SK-N-SH (cell line): Measurements from ENCODE around the gene DRC3. TPM values are rescaled to one million over a fixed set of nuclear protein-coding genes. Genes with fewer than 3 reads are reported as not detected.

Source experiments
- CTCF ChIA-PET: fragments of 300-600, 350-600 bp; formaldehyde crosslinking; extraction: SDS; loops from one replicate; lab custom pipeline; 2021; lab: Yijun Ruan, JAX
- POLR2A ChIA-PET: fragments of 350-600 bp; sonication (Branson Sonifier 250); formaldehyde crosslinking; extraction: SDS; loops from one replicate; lab custom pipeline; 2020; ENCODE audit warnings: antibody characterized with exemption, inconsistent platforms; lab: Yijun Ruan, JAX
- DNase-seq: peaks from one replicate; pipeline ENCODE4 v3.0.0; 2012
- H2AFZ ChIP-seq: fragments of 200-600 bp; sonication (generic); 2 replicates; pipeline ENCODE4 v1.8.1; 2016; ENCODE audit warnings: antibody characterized with exemption, mild to moderate bottlenecking, low read depth
- H3F3A ChIP-seq: fragments of 200-600 bp; sonication (generic); replicated peaks from 2 replicates; pipeline ENCODE3; 2016; ENCODE audit warnings: antibody characterized with exemption, mild to moderate bottlenecking; ENCODE audit not compliant: insufficient read depth
- H3K27ac ChIP-seq, 2 experiments: fragments of 200-500 bp in 1 of 2; fragments of 200-600 bp in 1 of 2; sonication (Bioruptor generic) in 1 of 2; sonication (generic), shearing (Covaris generic) in 1 of 2; 2 replicates each; pipeline versions ENCODE4 v1.5.1 to v1.6.1; 2014 to 2016; ENCODE audit warnings: low read depth in 2 of 2, inconsistent platforms in 1 of 2, low read length in 1 of 2, mild to moderate bottlenecking in 1 of 2, mixed read lengths in 1 of 2
- H3K27me3 ChIP-seq: fragments of 200-600 bp; sonication (generic), shearing (Covaris generic); 2 replicates; pipeline ENCODE4 v1.6.1; 2016; ENCODE audit warnings: mixed run types; ENCODE audit not compliant: insufficient read depth
- H3K36me3 ChIP-seq, 2 experiments: fragments of 200-500 bp in 1 of 2; fragments of 200-600 bp in 1 of 2; sonication (Bioruptor generic) in 1 of 2; sonication (generic) in 1 of 2; replicated peaks in 1 of 2; 2 replicates each; pipeline versions ENCODE3 to v1.5.1; 2014 to 2016; ENCODE audit warnings: low read length in 1 of 2, mild to moderate bottlenecking in 1 of 2; ENCODE audit not compliant: insufficient read depth in 2 of 2, control insufficient read depth in 1 of 2
- H3K4me1 ChIP-seq, 2 experiments: fragments of 200-500 bp in 1 of 2; fragments of 200-600 bp in 1 of 2; sonication (Bioruptor generic) in 1 of 2; sonication (generic), shearing (Covaris generic) in 1 of 2; 2 replicates each; pipeline versions ENCODE4 v1.5.1 to v1.6.1; 2014 to 2016; ENCODE audit warnings: low read depth in 1 of 2, low read length in 1 of 2, mixed run types in 1 of 2; ENCODE audit not compliant: insufficient read depth in 2 of 2, control insufficient read depth in 1 of 2
- H3K4me2 ChIP-seq: fragments of 200-600 bp; sonication (generic), shearing (Covaris generic); 2 replicates; pipeline ENCODE4 v1.6.1; 2017; ENCODE audit warnings: mixed run types
- H3K4me3 ChIP-seq, 2 experiments: fragments of 200-500 bp in 1 of 2; fragments of 200-600 bp in 1 of 2; sonication (Bioruptor generic) in 1 of 2; sonication (generic), shearing (Covaris generic) in 1 of 2; 2 replicates each; pipeline versions ENCODE4 v1.5.1 to v1.8.1; 2014 to 2016; ENCODE audit warnings: low read depth in 2 of 2, inconsistent platforms in 1 of 2, low read length in 1 of 2, mild to moderate bottlenecking in 1 of 2, mixed read lengths in 1 of 2, moderate library complexity in 1 of 2
- H3K79me2 ChIP-seq: fragments of 200-600 bp; sonication (generic); 2 replicates; pipeline ENCODE4 v1.8.1; 2017; ENCODE audit warnings: mild to moderate bottlenecking; ENCODE audit not compliant: insufficient read depth
- H3K9ac ChIP-seq: fragments of 200-600 bp; sonication (generic); 2 replicates; pipeline ENCODE4 v1.6.1; 2017; ENCODE audit warnings: mixed run types
- H3K9me2 ChIP-seq: fragments of 200-600 bp; sonication (generic); 2 replicates; pipeline ENCODE4 v1.6.1; 2017; ENCODE audit warnings: mixed run types
- H3K9me3 ChIP-seq: fragments of 200-600 bp; sonication (generic); 2 replicates; pipeline ENCODE4 v1.6.1; 2017; ENCODE audit warnings: mixed run types, mild to moderate bottlenecking, moderate library complexity
- H4K20me1 ChIP-seq: fragments of 200-600 bp; sonication (generic); 2 replicates; pipeline ENCODE4 v1.6.1; 2017; ENCODE audit warnings: mild to moderate bottlenecking, mixed run types; ENCODE audit not compliant: insufficient read depth
- ELF1 ChIP-seq: IDR thresholded peaks from 2 replicates; pipeline ENCODE4 v1.4.0; 2012
- FOXJ3 ChIP-seq: sonication (generic); formaldehyde crosslinking; IDR thresholded peaks from 2 replicates; pipeline ENCODE4 v1.5.1; 2020; ENCODE audit warnings: mild to moderate bottlenecking, missing genetic modification reagents
- FOXM1 ChIP-seq: IDR thresholded peaks from 2 replicates; pipeline ENCODE4 v1.4.0; 2012; ENCODE audit warnings: low read depth, mild to moderate bottlenecking
- GATA2 ChIP-seq: sonication (generic); formaldehyde crosslinking; IDR thresholded peaks from 2 replicates; pipeline ENCODE4 v1.5.0; 2020; ENCODE audit warnings: mild to moderate bottlenecking, missing genetic modification reagents
- MXI1 ChIP-seq: IDR thresholded peaks from 2 replicates; pipeline ENCODE4 v1.6.1; 2012; ENCODE audit warnings: mild to moderate bottlenecking, low read depth, low read length, improper control_type of control experiment
- NFIC ChIP-seq: IDR thresholded peaks from 2 replicates; pipeline ENCODE4 v1.4.0; 2012; ENCODE audit warnings: borderline replicate concordance
- POLR2AphosphoS5 ChIP-seq: IDR thresholded peaks from 2 replicates; pipeline ENCODE4 v1.6.1; 2012; ENCODE audit warnings: low read depth, low read length
- RAD21 ChIP-seq: IDR thresholded peaks from 2 replicates; pipeline ENCODE4 v1.6.1; 2012; ENCODE audit warnings: mild to moderate bottlenecking, low read length
- RFX5 ChIP-seq: IDR thresholded peaks from 2 replicates; pipeline ENCODE4 v1.6.1; 2012; ENCODE audit warnings: mild to moderate bottlenecking, improper control_type of control experiment, low read length
- SIN3A ChIP-seq: IDR thresholded peaks from 2 replicates; pipeline ENCODE4 v1.6.1; 2012; ENCODE audit warnings: low read depth, mild to moderate bottlenecking, low read length, moderate library complexity, borderline replicate concordance
- TAF1 ChIP-seq: IDR thresholded peaks from 2 replicates; pipeline ENCODE4 v1.6.1; 2012; ENCODE audit warnings: low read depth, mild to moderate bottlenecking, low read length, moderate library complexity, borderline replicate concordance
- TCF12 ChIP-seq: IDR thresholded peaks from 2 replicates; pipeline ENCODE4 v1.4.0; 2012
- YY1 ChIP-seq: IDR thresholded peaks from 2 replicates; pipeline ENCODE4 v1.4.0; 2012; ENCODE audit warnings: low read depth, mild to moderate bottlenecking
- WGBS: methylation state at CpG from one replicate; pipeline ENCODE4 v1.1.6; 2017; ENCODE audit warnings: low lambda C conversion rate; 5-methylcytosine and 5-hydroxymethylcytosine counted together
- polyA plus RNA-seq, 3 experiments: library from polyadenylated mRNA; depleted of rRNA; stranded (reverse); fragments of >200 nt; gene quantifications; 2 replicates each; pipeline ENCODE4 v1.2.3, GENCODE V29; 2012
- TF ChIP-seq, protein P1 (sequence below): IDR thresholded peaks from 2 replicates; pipeline ENCODE4 v1.4.0; 2012; ENCODE audit warnings: low read depth, borderline replicate concordance
- TF ChIP-seq, protein P2 (sequence below): fragments of 150-350 bp; IDR thresholded peaks from 2 replicates; pipeline ENCODE4 v1.6.1; 2017; ENCODE audit warnings: antibody characterized with exemption, low read length, low read depth, borderline replicate concordance

The DRC3 gene
- polyA plus RNA-seq, 1 of the 3 experiments (the other 2 are of a cell fraction) = 3.6 TPM

DNA sequence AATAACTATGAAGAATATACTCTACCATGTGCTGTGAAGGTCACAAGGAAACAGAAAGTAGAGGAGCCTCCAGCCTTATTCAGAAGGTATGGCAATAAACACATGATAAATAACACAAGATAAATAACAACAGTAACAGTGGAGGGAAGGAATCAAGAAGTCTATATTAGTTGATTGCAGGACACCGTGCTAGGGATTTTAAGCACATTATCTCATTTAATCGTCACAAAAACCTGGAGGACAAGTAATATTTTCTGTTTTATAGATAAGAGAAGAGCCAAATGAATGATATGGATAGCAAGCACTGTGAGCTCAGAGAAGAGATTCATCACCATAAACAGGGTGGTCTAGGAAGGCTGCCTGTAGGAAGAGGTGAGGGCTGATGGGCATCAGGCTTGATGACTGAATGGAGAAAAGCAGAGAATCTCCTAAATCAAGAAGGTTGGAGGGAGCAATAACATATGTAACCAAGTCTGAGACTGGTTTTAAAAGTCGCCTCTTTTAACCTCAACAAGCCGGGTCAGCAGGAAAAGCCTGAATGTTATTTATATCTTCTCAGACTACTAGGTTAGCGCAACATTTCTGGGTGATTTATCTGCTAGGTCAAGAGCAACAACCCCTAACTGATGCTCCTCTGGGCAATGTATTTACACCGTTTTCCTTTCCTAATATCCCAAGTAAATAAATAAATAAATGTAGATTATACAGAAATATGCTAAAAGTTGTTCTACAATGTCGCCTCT, 8.8 kb upstream of the DRC3 start:
- TF ChIP-seq MXI1 = no peak
- TF ChIP-seq POLR2AphosphoS5 = no peak
- TF ChIP-seq GATA2 (CRISPR knock-in tag) = no peak
- TF ChIP-seq FOXJ3 (CRISPR knock-in tag) = no peak
- no peak for DNase-seq
- H3K9me2 ChIP-seq = no peaks in the 10 kb centered on the region
- no peak overlapping the region for H2AFZ ChIP-seq
- H3F3A ChIP-seq = peaks cover 22% of the 10 kb centered on the region
- POLR2A ChIA-PET = no interaction called here
- H3K4me3 ChIP-seq = no peak overlapping the region
- 91% methylated on average over 7 of the region's 7 CpGs for WGBS
- no peak overlapping the region for H3K4me2 ChIP-seq
- no peak overlapping the region for H3K9ac ChIP-seq
- no peak overlapping the region for H3K27ac ChIP-seq
- H3K9me3 ChIP-seq = no peaks in the 10 kb centered on the region
- H4K20me1 ChIP-seq = peaks cover 8% of the 10 kb centered on the region
- H3K27me3 ChIP-seq = no peaks in the 10 kb centered on the region
- H3K36me3 ChIP-seq = no peaks in the 10 kb centered on the region
- CTCF ChIA-PET = no interaction called here
- peaks cover 97% of the 10 kb centered on the region for H3K79me2 ChIP-seq
- H3K4me1 ChIP-seq = peaks cover 2 to 11% of the 10 kb centered on the region in 2 experiments; a peak in 3 of 4 replicates

DNA sequence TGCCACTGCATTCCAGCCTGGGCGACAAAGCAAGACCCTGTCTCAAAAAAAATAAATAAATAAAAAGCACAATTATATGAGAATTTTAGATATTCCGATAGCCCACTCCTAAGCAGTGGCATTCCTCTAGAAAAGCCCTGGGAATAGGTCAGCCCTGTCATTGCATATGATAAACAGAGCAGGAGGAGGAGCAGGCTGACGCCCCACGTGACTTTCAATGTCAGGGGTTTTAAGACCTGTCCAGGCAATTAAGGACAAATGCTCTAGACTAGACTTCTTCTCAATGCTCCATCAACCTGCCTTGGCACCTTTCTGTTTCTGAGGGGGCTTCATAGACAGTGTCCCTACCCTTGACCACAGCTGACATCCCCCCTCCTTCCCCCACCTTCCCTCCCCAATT, 8.0 kb upstream of the DRC3 start:
- H3K9ac ChIP-seq = no peak overlapping the region
- no peaks in the 10 kb centered on the region for H3K9me2 ChIP-seq
- no peaks in the 10 kb centered on the region for H3K36me3 ChIP-seq
- no peak overlapping the region for H3K27ac ChIP-seq
- H3K4me2 ChIP-seq = no peak overlapping the region
- H3K4me1 ChIP-seq = peaks cover 0 to 4% of the 10 kb centered on the region in 2 experiments; a peak in 2 of 4 replicates
- POLR2A ChIA-PET = no interaction called here
- peaks cover 13% of the 10 kb centered on the region for H3F3A ChIP-seq
- WGBS = 93% methylated on average over 3 of the region's 4 CpGs
- no peak overlapping the region for H2AFZ ChIP-seq
- H3K27me3 ChIP-seq = no peaks in the 10 kb centered on the region
- no peak for DNase-seq
- H3K4me3 ChIP-seq = no peak overlapping the region
- TF ChIP-seq YY1 (no peak), RFX5 (no peak), FOXM1 (no peak), GATA2 (CRISPR knock-in tag) (no peak), SIN3A (no peak), NFIC (no peak), TCF12 (no peak), TAF1 (no peak), RAD21 (no peak), ELF1 (no peak), MXI1 (no peak)
- TF ChIP-seq, protein P1, sequence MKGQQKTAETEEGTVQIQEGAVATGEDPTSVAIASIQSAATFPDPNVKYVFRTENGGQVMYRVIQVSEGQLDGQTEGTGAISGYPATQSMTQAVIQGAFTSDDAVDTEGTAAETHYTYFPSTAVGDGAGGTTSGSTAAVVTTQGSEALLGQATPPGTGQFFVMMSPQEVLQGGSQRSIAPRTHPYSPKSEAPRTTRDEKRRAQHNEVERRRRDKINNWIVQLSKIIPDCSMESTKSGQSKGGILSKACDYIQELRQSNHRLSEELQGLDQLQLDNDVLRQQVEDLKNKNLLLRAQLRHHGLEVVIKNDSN = no peak
- TF ChIP-seq, protein P2, sequence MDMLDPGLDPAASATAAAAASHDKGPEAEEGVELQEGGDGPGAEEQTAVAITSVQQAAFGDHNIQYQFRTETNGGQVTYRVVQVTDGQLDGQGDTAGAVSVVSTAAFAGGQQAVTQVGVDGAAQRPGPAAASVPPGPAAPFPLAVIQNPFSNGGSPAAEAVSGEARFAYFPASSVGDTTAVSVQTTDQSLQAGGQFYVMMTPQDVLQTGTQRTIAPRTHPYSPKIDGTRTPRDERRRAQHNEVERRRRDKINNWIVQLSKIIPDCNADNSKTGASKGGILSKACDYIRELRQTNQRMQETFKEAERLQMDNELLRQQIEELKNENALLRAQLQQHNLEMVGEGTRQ = no peak
- H4K20me1 ChIP-seq = peaks cover 8% of the 10 kb centered on the region
- peaks cover 97% of the 10 kb centered on the region for H3K79me2 ChIP-seq
- CTCF ChIA-PET = no interaction called here
- H3K9me3 ChIP-seq = no peaks in the 10 kb centered on the region
